Eye (tissue), 1 donor: ENCODE data around the gene KRTAP10-9.
A peak's percentile ranks its signal among the peaks of the same experiment; 100 is the strongest.
"Not testable (repeated sequence)": the region's sequence is repeated elsewhere in the genome, so short reads cannot be mapped to it uniquely, and the experiment has no call there.

Source experiments
- DNase-seq: peaks from one replicate; pipeline ENCODE4 v3.0.0-alpha.2; 2015

Gene KRTAP10-9

GRCh38 chr21:44596068-44596725, 30.7 kb upstream of the KRTAP10-9 start:
- DNase-seq = no peak

DNA sequence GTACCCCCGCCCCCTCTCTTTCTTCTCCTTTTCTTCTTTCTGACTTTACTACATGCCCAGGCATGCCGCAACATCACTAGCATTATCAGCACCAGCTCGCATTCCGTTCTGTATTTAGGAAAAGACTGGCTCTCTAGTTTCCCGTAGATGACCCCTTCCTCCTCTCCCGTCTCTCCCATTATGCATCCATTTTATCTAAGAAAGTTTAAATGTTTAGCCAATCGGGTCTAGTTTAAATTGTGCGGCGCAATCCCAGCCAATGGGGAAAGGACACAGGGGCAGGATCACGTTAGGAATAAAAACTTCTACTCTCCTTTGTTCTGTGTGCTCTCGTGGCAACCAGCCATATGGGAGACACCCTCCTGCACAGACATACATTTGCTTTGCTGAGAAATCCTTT, 28.8 kb upstream of the KRTAP10-9 start:
- DNase-seq = no peak

GRCh38 chr21:44599264-44600029, 27.4 kb upstream of the KRTAP10-9 start:
- no peak for DNase-seq

DNA sequence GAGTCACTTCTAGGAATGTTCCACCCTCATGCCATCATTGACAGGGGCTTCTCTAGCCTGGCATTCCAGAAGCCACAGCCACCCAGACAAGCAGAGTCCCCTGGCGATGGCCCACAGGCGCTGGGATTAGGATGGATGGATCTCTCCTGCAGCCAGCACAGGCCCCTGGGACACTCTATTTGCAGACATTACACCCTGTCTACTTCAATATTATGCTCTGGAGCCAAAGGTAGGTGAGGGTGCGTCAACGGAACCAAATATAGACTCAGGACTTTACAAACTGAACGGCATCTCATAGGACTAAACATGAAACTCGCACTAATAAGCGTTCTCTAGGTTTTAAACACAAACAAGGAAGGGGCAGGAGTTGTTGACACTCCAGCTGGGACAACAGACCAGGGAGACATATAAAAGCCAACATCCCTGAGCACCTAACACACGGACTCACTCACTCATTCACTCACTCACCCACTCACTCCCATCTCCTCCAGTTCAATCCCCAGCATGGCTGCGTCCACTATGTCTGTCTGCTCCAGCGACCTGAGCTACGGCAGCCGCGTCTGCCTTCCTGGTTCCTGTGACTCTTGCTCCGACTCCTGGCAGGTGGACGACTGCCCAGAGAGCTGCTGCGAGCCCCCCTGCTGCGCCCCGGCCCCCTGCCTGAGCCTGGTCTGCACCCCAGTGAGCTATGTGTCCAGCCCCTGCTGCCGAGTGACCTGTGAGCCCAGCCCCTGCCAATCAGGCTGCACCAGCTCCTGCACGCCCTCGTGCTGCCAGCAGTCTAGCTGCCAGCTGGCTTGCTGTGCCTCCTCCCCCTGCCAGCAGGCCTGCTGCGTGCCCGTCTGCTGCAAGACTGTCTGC, 26.5 kb upstream of the KRTAP10-9 start, which contains the start of gene KRTAP10-7:
Gene KRTAP10-7 (plus strand): TSS at position 480 of the 861 bp plus-strand sequence. CDS start 25 bp downstream, at position 505.
- not testable (repeated sequence) for DNase-seq

DNA sequence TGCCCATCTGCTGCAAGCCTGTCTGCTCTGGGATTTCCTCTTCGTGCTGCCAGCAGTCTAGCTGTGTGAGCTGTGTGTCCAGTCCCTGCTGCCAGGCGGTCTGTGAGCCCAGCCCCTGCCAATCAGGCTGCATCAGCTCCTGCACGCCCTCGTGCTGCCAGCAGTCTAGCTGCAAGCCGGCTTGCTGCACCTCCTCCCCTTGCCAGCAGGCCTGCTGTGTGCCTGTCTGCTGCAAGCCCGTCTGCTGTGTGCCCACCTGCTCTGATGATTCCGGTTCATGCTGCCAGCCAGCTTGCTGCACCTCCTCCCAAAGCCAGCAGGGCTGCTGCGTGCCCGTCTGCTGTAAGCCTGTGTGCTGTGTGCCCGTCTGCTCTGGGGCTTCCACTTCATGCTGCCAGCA, 25.8 kb upstream of the KRTAP10-9 start:
- DNase-seq = not testable (repeated sequence)

- peak; percentile 30 for DNase-seq
Observed at GRCh38 chr21:44601596-44602462, 25.1 kb upstream of the KRTAP10-9 start.

- no peak for DNase-seq
Observed at GRCh38 chr21:44602463-44602850, 24.4 kb upstream of the KRTAP10-9 start.

GRCh38 chr21:44603109-44603875, 23.6 kb upstream of the KRTAP10-9 start:
- no peak for DNase-seq

- DNase-seq = no peak
Observed at GRCh38 chr21:44603911-44604310, 23.0 kb upstream of the KRTAP10-9 start.

DNA sequence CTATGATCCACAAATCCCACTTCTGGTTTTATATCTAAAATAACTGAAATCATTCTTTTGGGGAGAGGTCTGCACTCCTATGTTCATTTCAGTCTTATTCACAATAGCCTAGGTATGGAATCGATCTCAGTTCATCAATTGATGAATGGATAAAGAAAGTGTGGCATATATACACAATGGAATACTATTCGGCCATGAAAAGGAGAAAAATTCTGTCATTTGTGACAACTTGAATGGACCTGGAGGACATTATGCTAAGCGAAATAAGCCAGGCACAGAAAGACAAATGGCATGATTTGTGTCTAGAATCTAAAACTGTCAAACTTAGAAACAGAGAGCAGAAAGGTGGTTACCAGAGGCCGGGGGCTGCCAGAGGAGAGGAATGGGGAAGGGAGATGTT, 20.4 kb upstream of the KRTAP10-9 start:
- no peak for DNase-seq

DNA sequence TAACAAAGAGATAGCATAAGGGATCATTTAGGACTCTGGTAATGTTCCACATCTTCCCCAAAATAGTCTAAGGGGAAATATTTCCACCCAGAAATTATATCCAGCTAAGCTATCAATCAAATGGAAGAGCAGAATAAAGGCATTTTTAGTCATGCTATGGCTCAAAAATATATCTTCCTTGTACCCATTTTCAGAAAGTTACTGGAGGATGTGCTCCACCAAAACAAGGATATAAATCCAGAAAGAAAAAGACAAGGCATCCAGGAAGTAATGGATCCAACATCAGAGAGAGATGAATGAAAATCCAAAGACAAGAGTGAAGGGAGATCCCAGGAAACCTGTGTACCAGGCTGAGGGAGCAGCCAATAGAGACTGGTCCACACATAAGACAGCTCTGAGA, 17.7 kb upstream of the KRTAP10-9 start:
- no peak for DNase-seq

DNA sequence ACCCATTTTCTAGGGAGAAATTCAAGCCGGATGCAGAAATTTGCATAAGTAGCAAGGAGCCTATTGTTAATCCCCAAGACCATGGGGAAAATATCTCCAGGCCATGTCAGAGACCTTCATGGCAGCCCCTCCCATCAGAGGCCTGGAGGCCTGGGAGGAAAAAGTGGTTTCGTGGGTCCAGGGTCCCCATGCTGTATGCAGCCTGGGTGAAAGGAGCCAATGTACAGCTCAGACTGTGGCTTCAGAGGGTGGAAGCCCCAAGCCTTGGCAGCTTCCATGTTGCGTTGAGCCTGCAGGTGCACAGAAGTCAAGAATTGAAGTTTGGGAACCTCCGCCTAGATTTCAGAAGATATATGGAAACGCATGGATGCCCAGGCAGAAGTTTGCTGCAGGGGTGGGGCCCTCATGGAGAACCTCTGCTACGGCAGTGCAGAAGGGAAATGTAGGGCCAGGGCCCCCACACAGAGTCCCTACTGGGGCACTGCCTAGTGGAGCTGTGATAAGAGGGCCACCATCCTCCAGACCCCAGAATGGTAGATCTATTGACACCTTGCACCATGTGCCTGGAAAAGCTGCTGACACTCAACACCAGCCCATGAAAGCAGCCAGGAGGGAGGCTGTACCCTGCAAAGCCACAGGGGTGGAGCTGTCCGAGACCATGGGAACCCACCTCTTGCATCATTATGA, 16.6 kb upstream of the KRTAP10-9 start:
- DNase-seq = not testable (repeated sequence)

- no peak for DNase-seq
Observed at GRCh38 chr21:44611551-44611950, 15.3 kb upstream of the KRTAP10-9 start.

- no peak for DNase-seq
Observed at GRCh38 chr21:44612029-44612486, 14.8 kb upstream of the KRTAP10-9 start, which contains the start of gene KRTAP10-8. Gene KRTAP10-8 (plus strand): TSS chr21:44612079. CDS start chr21:44612101, 22 bp downstream.

DNA sequence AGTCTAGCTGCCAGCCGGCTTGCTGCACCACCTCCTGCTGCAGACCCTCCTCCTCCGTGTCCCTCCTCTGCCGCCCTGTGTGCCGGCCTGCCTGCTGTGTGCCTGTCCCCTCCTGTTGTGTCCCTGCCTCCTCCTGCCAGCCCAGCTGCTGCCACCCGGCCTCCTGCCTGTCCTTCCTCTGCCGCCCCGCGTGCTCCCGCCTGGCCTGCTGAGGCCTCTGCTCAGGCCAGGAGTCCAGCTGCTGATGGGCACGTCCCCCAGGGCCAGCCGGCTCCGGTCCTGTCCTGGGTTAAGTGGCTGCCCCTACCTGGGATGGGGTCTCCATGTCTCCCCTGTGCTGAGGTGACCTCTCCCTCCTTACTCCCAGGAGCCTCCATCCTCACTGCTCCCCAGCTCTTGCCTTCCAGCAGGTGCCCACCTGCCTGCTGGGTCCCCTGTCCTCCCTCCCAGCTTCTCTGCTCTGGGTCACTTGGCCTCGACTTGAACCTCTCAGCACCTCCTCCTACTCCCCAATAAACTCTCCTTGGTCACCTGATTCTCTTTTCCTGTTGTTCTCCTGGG, 14.1 kb upstream of the KRTAP10-9 start:
- DNase-seq = no peak

GRCh38 chr21:44613386-44614155, 13.3 kb upstream of the KRTAP10-9 start:
- no peak for DNase-seq

- DNase-seq = no peak
Observed at GRCh38 chr21:44614161-44614631, 12.7 kb upstream of the KRTAP10-9 start.

GRCh38 chr21:44614961-44615391, 11.9 kb upstream of the KRTAP10-9 start:
- DNase-seq = no peak

- DNase-seq = no peak
Observed at GRCh38 chr21:44615466-44615865, 11.4 kb upstream of the KRTAP10-9 start.
